Measurements from ENCODE around the gene DNAJA1.
"Not testable (repeated sequence)": the region's sequence is repeated elsewhere in the genome, so short reads cannot be mapped to it uniquely, and the experiment has no call there.

The DNAJA1 gene

GRCh38 chr9:33082538-33083326 is 57.7 kb downstream of the DNAJA1 start:
- DNase-seq: no peak

GRCh38 chr9:33085672-33086071 is 60.6 kb downstream of the DNAJA1 start:
- DNase-seq: not testable (repeated sequence)

Measured in CD4-positive, alpha-beta T cell treated with Interleukin-17A for 4 hours (primary cell).